DMS 273 treated with DMSO at 0.1 percent for 48 hours (cell line): ENCODE measurements around the gene SH3PXD2B.
"Not testable (repeated sequence)": the region's sequence is repeated elsewhere in the genome, so short reads cannot be mapped to it uniquely, and the experiment has no call there.

Experiments used
- DNase-seq: peaks from one replicate; lab custom pipeline; 2025; lab: John Stamatoyannopoulos, UW

Gene SH3PXD2B

GRCh38 chr5:172485511-172486202 lies 31.3 kb upstream of the SH3PXD2B start:
- DNase-seq, result no peak

GRCh38 chr5:172484664-172485063 lies 30.3 kb upstream of the SH3PXD2B start:
- DNase-seq, result no peak

- DNase-seq, result no peak
Observed at GRCh38 chr5:172482156-172483020, 28.1 kb upstream of the SH3PXD2B start.

GRCh38 chr5:172481011-172481800 lies 26.9 kb upstream of the SH3PXD2B start:
- DNase-seq, result no peak

GRCh38 chr5:172479784-172480115 lies 25.4 kb upstream of the SH3PXD2B start:
- no peak for DNase-seq

- DNase-seq, result peak; percentile 68
Observed at GRCh38 chr5:172479034-172479783, 24.9 kb upstream of the SH3PXD2B start.

- not testable (repeated sequence) for DNase-seq
Observed at GRCh38 chr5:172478695-172479033, 24.3 kb upstream of the SH3PXD2B start.

- DNase-seq, result no peak
Observed at GRCh38 chr5:172478256-172478655, 23.9 kb upstream of the SH3PXD2B start.

- no peak for DNase-seq
Observed at GRCh38 chr5:172477466-172477865, 23.1 kb upstream of the SH3PXD2B start.

- DNase-seq, result no peak
Observed at GRCh38 chr5:172474293-172474692, 20.0 kb upstream of the SH3PXD2B start.

GRCh38 chr5:172473427-172473826 lies 19.1 kb upstream of the SH3PXD2B start:
- DNase-seq, result no peak

- DNase-seq, result no peak
Observed at GRCh38 chr5:172469697-172470096, 15.4 kb upstream of the SH3PXD2B start.

- DNase-seq, result no peak
Observed at GRCh38 chr5:172466062-172466461, 11.7 kb upstream of the SH3PXD2B start.

GRCh38 chr5:172463031-172463430 lies 8.7 kb upstream of the SH3PXD2B start:
- DNase-seq, result no peak

- DNase-seq, result no peak
Observed at GRCh38 chr5:172459783-172460165, 5.4 kb upstream of the SH3PXD2B start.

- peak; percentile 86 for DNase-seq
Observed at GRCh38 chr5:172458976-172459782, 4.9 kb upstream of the SH3PXD2B start.

- no peak for DNase-seq
Observed at GRCh38 chr5:172456076-172456722, 1.9 kb upstream of the SH3PXD2B start.

GRCh38 chr5:172455511-172456061 lies 1.3 kb upstream of the SH3PXD2B start:
- peak; percentile 78 for DNase-seq

- DNase-seq, result no peak
Observed at GRCh38 chr5:172455087-172455381, 709 bp upstream of the SH3PXD2B start.

GRCh38 chr5:172453986-172454357 lies 353 bp downstream of the SH3PXD2B start:
- no peak for DNase-seq
